Esophagus muscularis mucosa (tissue), 4 donors: ENCODE results near the gene CD274. TPM values are rescaled to one million over a fixed set of nuclear protein-coding genes. Genes with fewer than 3 reads are reported as not detected.

Experiments used
- DNase-seq: peaks from one replicate; pipeline ENCODE4 v3.0.0-alpha.2; 2017; ENCODE audit errors: extremely low spot score
- H3K27ac ChIP-seq, 4 donors: fragments of 200-600 bp; sonication (generic); replicated peaks in 1 of 4; 1 replicate in 3 of 4; 2 replicates in 1 of 4; pipeline ENCODE4 v1.5.1; 2016 to 2019; ENCODE audit warnings: mild to moderate bottlenecking in 1 of 4
- H3K27me3 ChIP-seq, 4 donors: fragments of 200-600 bp; sonication (generic); one replicate each; pipeline versions ENCODE4 v1.5.1 to v1.6.0; 2016 to 2019
- H3K36me3 ChIP-seq, 4 donors: fragments of 200-600 bp; sonication (generic); one replicate each; pipeline ENCODE4 v1.5.1; 2016 to 2019
- H3K4me1 ChIP-seq, 4 donors: fragments of 200-600 bp; sonication (generic); one replicate each; pipeline ENCODE4 v1.5.1; 2016 to 2019
- H3K4me3 ChIP-seq, 4 donors: fragments of 200-600 bp; sonication (generic); 1 replicate in 2 of 4; 2 replicates in 2 of 4; pipeline ENCODE4 v1.5.1; 2016 to 2019; ENCODE audit warnings: mild to moderate bottlenecking in 4 of 4, moderate library complexity in 1 of 4
- H3K9me3 ChIP-seq, 4 donors: fragments of 200-600 bp; sonication (generic); 1 replicate in 3 of 4; 2 replicates in 1 of 4; pipeline ENCODE4 v1.5.1; 2016 to 2019
- CTCF ChIP-seq, 3 experiments: fragments of 200-600 bp in 2 of 3; fragments of 450-650 bp in 1 of 3; sonication (generic) in 2 of 3; IDR thresholded peaks; one replicate each; pipeline ENCODE4 v1.5.1; 2017 to 2019; ENCODE audit warnings: antibody characterized with exemption in 3 of 3, mild to moderate bottlenecking in 2 of 3, moderate library complexity in 1 of 3
- EP300 ChIP-seq: sonication (generic); formaldehyde crosslinking; IDR thresholded peaks from one replicate; pipeline ENCODE4 v1.6.1; 2017; ENCODE audit warnings: antibody characterized with exemption
- POLR2A ChIP-seq: fragments of 450-650 bp; IDR thresholded peaks from one replicate; pipeline ENCODE4 v1.6.1; 2017; ENCODE audit warnings: antibody characterized with exemption, moderate library complexity, mild to moderate bottlenecking, low read depth
- POLR2AphosphoS5 ChIP-seq, 2 donors: sonication (generic); formaldehyde crosslinking; IDR thresholded peaks; one replicate each; pipeline ENCODE4 v1.6.1; 2017; ENCODE audit warnings: antibody characterized with exemption in 2 of 2
- WGBS: methylation state at CpG from one replicate; pipeline ENCODE4 v1.1.5; 2018; 5-methylcytosine and 5-hydroxymethylcytosine counted together
- intact Hi-C: fragments of 100-400 bp; cut with DNase I; formaldehyde crosslinking; loops from one replicate; pipeline ENCODE4 v1.15.1; 2023
- total RNA-seq, 4 donors: library from RNA; depleted of rRNA; stranded (reverse); fragments of >200 nt; gene quantifications; one replicate each; pipeline versions ENCODE4 v1.1.0 to v1.2.1, GENCODE V29; 2016

Gene CD274
- total RNA-seq, 4 donors from 2014 or later, result 0.65 to 4.5 (median 2.6) TPM

GRCh38 chr9:5480919-5481318 is 30.6 kb downstream of the CD274 start:
- TF ChIP-seq CTCF (IDR thresholded peaks at IDR 0.05), result no peak
- TF ChIP-seq POLR2A, result no peak
- no peak for TF ChIP-seq EP300
- TF ChIP-seq POLR2AphosphoS5 (IDR thresholded peaks at IDR 0.05), result no peak
- no peak overlapping the region for H3K27ac ChIP-seq
- no peak overlapping the region for H3K4me3 ChIP-seq
- 89% methylated on average over 4 of the region's 4 CpGs for WGBS
- no peaks in the 10 kb centered on the region for H3K27me3 ChIP-seq
- no peak for DNase-seq
- H3K4me1 ChIP-seq, result no peaks in the 10 kb centered on the region
- no peaks in the 10 kb centered on the region for H3K9me3 ChIP-seq
- intact Hi-C loops, result no loop called here
- H3K36me3 ChIP-seq, result no peaks in the 10 kb centered on the region

- no peak for DNase-seq
- TF ChIP-seq POLR2A, result no peak
- TF ChIP-seq CTCF (IDR thresholded peaks at IDR 0.05), result no peak
- no peak for TF ChIP-seq EP300
- no peak for TF ChIP-seq POLR2AphosphoS5 (IDR thresholded peaks at IDR 0.05)
- Histone ChIP-seq H3K36me3 (no peaks in the 10 kb centered on the region), H3K4me1 (no peaks in the 10 kb centered on the region), H3K9me3 (no peaks in the 10 kb centered on the region), H3K4me3 (no peak overlapping the region), H3K27me3 (no peaks in the 10 kb centered on the region), H3K27ac (no peak overlapping the region)
- intact Hi-C loops, result no loop called here
- WGBS, result 88% methylated on average over 5 of the region's 5 CpGs
These were observed 31.1 kb downstream of the CD274 start for GRCh38 chr9:5481322-5482040.

- DNase-seq, result no peak
- intact Hi-C loops, result no loop called here
- no peak for TF ChIP-seq EP300
- TF ChIP-seq POLR2A, result no peak
- no peak for TF ChIP-seq POLR2AphosphoS5 (IDR thresholded peaks at IDR 0.05)
- no peak for TF ChIP-seq CTCF (IDR thresholded peaks at IDR 0.05)
- no peaks in the 10 kb centered on the region for H3K9me3 ChIP-seq
- H3K27me3 ChIP-seq, result no peaks in the 10 kb centered on the region
- H3K4me1 ChIP-seq, result no peaks in the 10 kb centered on the region
- no peaks in the 10 kb centered on the region for H3K36me3 ChIP-seq
- 84% methylated on average over 8 of the region's 8 CpGs for WGBS
- H3K4me3 ChIP-seq, result no peak overlapping the region
- no peak overlapping the region for H3K27ac ChIP-seq
These were observed 31.9 kb downstream of the CD274 start for GRCh38 chr9:5482194-5482593.

- no peaks in the 10 kb centered on the region for H3K27me3 ChIP-seq
- DNase-seq, result no peak
- no peaks in the 10 kb centered on the region for H3K9me3 ChIP-seq
- WGBS, result 92% methylated on average over 2 of the region's 2 CpGs
- no peaks in the 10 kb centered on the region for H3K36me3 ChIP-seq
- H3K27ac ChIP-seq, result no peak overlapping the region
- intact Hi-C loops, result no loop called here
- no peak overlapping the region for H3K4me3 ChIP-seq
- TF ChIP-seq POLR2A (no peak), CTCF (IDR thresholded peaks at IDR 0.05) (no peak), POLR2AphosphoS5 (IDR thresholded peaks at IDR 0.05) (no peak), EP300 (no peak)
- H3K4me1 ChIP-seq, result no peaks in the 10 kb centered on the region
These were observed 33.0 kb downstream of the CD274 start for GRCh38 chr9:5483306-5483705.
